Endothelial cell of umbilical vein (primary cell): ENCODE measurements around the gene ZNF609. TPM values are rescaled to one million over a fixed set of nuclear protein-coding genes. Genes with fewer than 3 reads are reported as not detected.

Experiments used
- BruUV-seq: library from RNA; stranded (reverse); fragments of 400-500 nt; replicated peaks from 2 replicates; lab custom pipeline; 2021; lab: Mats Ljungman, UMichigan
- CTCF ChIA-PET: fragments of 300-600, 350-600 bp; sonication (Branson Sonifier 250); formaldehyde crosslinking; loops from one replicate; lab custom pipeline; 2021; ENCODE audit warnings: antibody characterized with exemption, inconsistent platforms; lab: Charles Lee
- POLR2A ChIA-PET: fragments of 300-600, 350-600 bp; sonication (Branson Sonifier 250); formaldehyde crosslinking; loops from one replicate; lab custom pipeline; 2021; ENCODE audit warnings: antibody characterized with exemption, inconsistent platforms; lab: Charles Lee
- DNase-seq: peaks from one replicate; pipeline ENCODE4 v3.0.0-alpha.2; 2011; ENCODE audit warnings: low read depth, low spot score
- FAIRE-seq: peaks from 2 replicates; lab custom pipeline; 2011; peaks lifted over from hg19 to GRCh38; lab: Jason Lieb, UNC
- H2AFZ ChIP-seq: 2 replicates; pipeline ENCODE4 v1.6.0; 2012; ENCODE audit warnings: low read depth, low read length, control low read depth, inconsistent platforms
- H3K27ac ChIP-seq: 2 replicates; pipeline ENCODE4 v1.5.1; 2011; ENCODE audit warnings: low read depth, mild to moderate bottlenecking, control low read depth, low read length, moderate library complexity; ENCODE audit not compliant: insufficient read depth
- H3K27me3 ChIP-seq, 2 experiments: 2 replicates each; pipeline versions ENCODE4 v1.6.0 to v1.6.1; 2011; ENCODE audit warnings: low read length in 2 of 2, mixed read lengths in 1 of 2; ENCODE audit not compliant: control insufficient read depth in 2 of 2, insufficient read depth in 2 of 2
- H3K36me3 ChIP-seq, 2 experiments: 2 replicates in 1 of 2; 3 replicates in 1 of 2; pipeline ENCODE4 v1.5.1; 2011; ENCODE audit warnings: low read length in 2 of 2, mild to moderate bottlenecking in 1 of 2, moderate library complexity in 1 of 2; ENCODE audit not compliant: control insufficient read depth in 2 of 2, insufficient read depth in 2 of 2; ENCODE audit errors: extremely low read depth in 1 of 2
- H3K4me1 ChIP-seq: 3 replicates; pipeline ENCODE4 v1.5.1; 2011; ENCODE audit warnings: mild to moderate bottlenecking, low read length; ENCODE audit not compliant: control insufficient read depth, insufficient read depth; ENCODE audit errors: extremely low read depth
- H3K4me2 ChIP-seq: 2 replicates; pipeline ENCODE4 v1.6.1; 2011; ENCODE audit warnings: low read length, control low read depth, mixed read lengths; ENCODE audit not compliant: insufficient read depth
- H3K4me3 ChIP-seq, 3 experiments: fragments of 200-600 bp in 1 of 3; sonication (generic), shearing (Covaris generic) in 1 of 3; replicated peaks in 1 of 3; 2 replicates each; pipeline ENCODE4 v1.5.1; 2011 to 2016; ENCODE audit warnings: control low read depth in 3 of 3, low read length in 3 of 3, mild to moderate bottlenecking in 2 of 3, inconsistent platforms in 1 of 3, low read depth in 1 of 3, moderate library complexity in 1 of 3; ENCODE audit not compliant: insufficient read depth in 1 of 3
- H3K79me2 ChIP-seq: 2 replicates; pipeline ENCODE4 v1.6.0; 2012; ENCODE audit warnings: low read length, inconsistent platforms; ENCODE audit not compliant: control insufficient read depth, insufficient read depth
- H3K9ac ChIP-seq: replicated peaks from 2 replicates; pipeline ENCODE3; 2011; ENCODE audit warnings: low read length, control low read depth; ENCODE audit not compliant: insufficient read depth; ENCODE audit errors: extremely low read depth
- H3K9me1 ChIP-seq: replicated peaks from 3 replicates; pipeline ENCODE4 v1.6.0; 2011; ENCODE audit warnings: mild to moderate bottlenecking, low read length; ENCODE audit not compliant: control insufficient read depth, insufficient read depth; ENCODE audit errors: extremely low read depth
- H3K9me3 ChIP-seq: replicated peaks from 2 replicates; pipeline ENCODE4 v1.5.1; 2012; ENCODE audit warnings: low read length, inconsistent platforms; ENCODE audit not compliant: control insufficient read depth, insufficient read depth
- H4K20me1 ChIP-seq: replicated peaks from 2 replicates; pipeline ENCODE3; 2011; ENCODE audit warnings: mild to moderate bottlenecking, low read length; ENCODE audit not compliant: control insufficient read depth, insufficient read depth; ENCODE audit errors: extremely low read depth
- CTCF ChIP-seq, 2 donors: IDR thresholded peaks; 1 replicate in 1 of 2; 2 replicates in 1 of 2; pipeline ENCODE4 v1.5.1; 2011; ENCODE audit warnings: low read length in 2 of 2, mild to moderate bottlenecking in 2 of 2, moderate library complexity in 2 of 2, control low read depth in 1 of 2, inconsistent platforms in 1 of 2, low read depth in 1 of 2; ENCODE audit not compliant: insufficient read depth in 1 of 2; ENCODE audit errors: extremely low read depth in 1 of 2
- EZH2 ChIP-seq: IDR thresholded peaks from 2 replicates; pipeline ENCODE4 v1.6.1; 2012; ENCODE audit warnings: borderline replicate concordance, low read depth, mild to moderate bottlenecking, moderate library complexity, low read length, inconsistent platforms; ENCODE audit not compliant: severe bottlenecking
- FOS ChIP-seq: IDR thresholded peaks from 2 replicates; pipeline ENCODE4 v1.6.1; 2011; ENCODE audit warnings: mild to moderate bottlenecking, low read length, moderate library complexity, borderline replicate concordance; ENCODE audit not compliant: insufficient read depth
- JUN ChIP-seq: IDR thresholded peaks from 2 replicates; pipeline ENCODE4 v1.6.1; 2011; ENCODE audit warnings: borderline replicate concordance, low read depth; ENCODE audit not compliant: insufficient read length, insufficient read depth
- MYC ChIP-seq: IDR thresholded peaks from one replicate; pipeline ENCODE4 v1.6.1; 2011; ENCODE audit warnings: mild to moderate bottlenecking, low read depth, low read length
- POLR2A ChIP-seq: IDR thresholded peaks from 2 replicates; pipeline ENCODE4 v1.6.1; 2012; ENCODE audit warnings: low read depth, mild to moderate bottlenecking, control low read depth, low read length
- POLR2AphosphoS5 ChIP-seq: IDR thresholded peaks from 2 replicates; pipeline ENCODE4 v1.6.1; 2012; ENCODE audit warnings: low read depth, mild to moderate bottlenecking, control low read depth, low read length, moderate library complexity; ENCODE audit not compliant: insufficient read depth
- dilution Hi-C: fragments of 300-500 bp; cut with MboI; formaldehyde crosslinking; loops from one replicate; pipeline ENCODE4 v1.15.0; 2019; ENCODE audit warnings: low sequenced_read_pairs; ENCODE audit not compliant: extremely low pct_ligation_motif_present
- intact Hi-C: fragments of 100-400 bp; cut with micrococcal nuclease; formaldehyde crosslinking; loops from one replicate; pipeline ENCODE4 v1.10.0; 2022
- polyA plus RNA-seq, 4 experiments: library from polyadenylated mRNA; depleted of rRNA in 3 of 4; stranded (reverse) in 3 of 4; unstranded in 1 of 4; fragments of >200 nt; gene quantifications; 2 replicates each; pipeline versions ENCODE4 v1.2.1 to v1.2.3, GENCODE V29; 2011 to 2012; ENCODE audit warnings: missing spikeins in 1 of 4
- total RNA-seq: library from RNA; stranded (reverse); gene quantifications from 2 replicates; pipeline ENCODE4 v1.2.3, GENCODE V29; 2021
- TF ChIP-seq, protein P1 (sequence below): IDR thresholded peaks from 2 replicates; pipeline ENCODE4 v1.6.1; 2011; ENCODE audit not compliant: insufficient read depth, insufficient read length

The ZNF609 gene
- total and polyA plus RNA-seq, 2 donors (not counting 3 experiments of a cell fraction or from before 2014, with no cell fraction given) = 18.2 to 49.6 TPM

- dilution Hi-C loops (no loop called here), intact Hi-C loops (no loop called here)
- H3K9me3 ChIP-seq = no peaks in the 10 kb centered on the region
- DNase-seq (no peak), FAIRE-seq (no peak)
- no peak overlapping the region for H3K9ac ChIP-seq
- no peak for TF ChIP-seq FOS
- no peak for TF ChIP-seq MYC
- TF ChIP-seq EZH2 = no peak
- no peak for TF ChIP-seq POLR2A
- CTCF ChIA-PET = interaction anchor here (1.0 to 2.0 kb wide), 6 partner anchors 8 to 91 kb away, joined by 3 to 9 read pairs (median 4); no protein-coding TSS in a partner anchor
- H3K4me3 ChIP-seq = no peak overlapping the region
- H3K4me2 ChIP-seq = no peak overlapping the region
- no peaks in the 10 kb centered on the region for H3K9me1 ChIP-seq
- H3K27ac ChIP-seq = no peak overlapping the region
- H4K20me1 ChIP-seq = no peaks in the 10 kb centered on the region
- POLR2A ChIA-PET = no interaction called here
- H3K79me2 ChIP-seq = no peaks in the 10 kb centered on the region
- no peak overlapping the region for H2AFZ ChIP-seq
- no TSS peak for BruUV-seq
- no peaks in the 10 kb centered on the region for H3K36me3 ChIP-seq
- H3K27me3 ChIP-seq = no peaks in the 10 kb centered on the region
- H3K4me1 ChIP-seq = peaks cover 13% of the 10 kb centered on the region
These were observed 259.8 kb downstream of the ZNF609 start for GRCh38 chr15:64720188-64720587.

GRCh38 chr15:64730151-64730550 lies 269.8 kb downstream of the ZNF609 start:
- DNase-seq (no peak), FAIRE-seq (no peak)
- H3K4me2 ChIP-seq = no peak overlapping the region
- BruUV-seq = no TSS peak
- ChIA-PET CTCF (interaction anchor here (0.7 to 10.2 kb wide), 20 partner anchors 9 to 355 kb away, joined by 3 to 446 read pairs (median 4); partner anchors contain the start of genes ANKDD1A, KBTBD13 and PIF1), POLR2A (no interaction called here)
- H3K79me2 ChIP-seq = no peaks in the 10 kb centered on the region
- no peaks in the 10 kb centered on the region for H3K4me1 ChIP-seq
- H3K9me3 ChIP-seq = no peaks in the 10 kb centered on the region
- no peaks in the 10 kb centered on the region for H4K20me1 ChIP-seq
- no peaks in the 10 kb centered on the region for H3K27me3 ChIP-seq
- H3K9me1 ChIP-seq = no peaks in the 10 kb centered on the region
- intact Hi-C loops = loop anchor here (2.0 to 5.0 kb wide), 2 partner anchors 162 to 303 kb away; no protein-coding TSS in a partner anchor
- H3K4me3 ChIP-seq = no peak overlapping the region
- TF ChIP-seq MYC = no peak
- TF ChIP-seq FOS = no peak
- TF ChIP-seq JUN = no peak
- no peak for TF ChIP-seq POLR2A
- TF ChIP-seq, protein P1, sequence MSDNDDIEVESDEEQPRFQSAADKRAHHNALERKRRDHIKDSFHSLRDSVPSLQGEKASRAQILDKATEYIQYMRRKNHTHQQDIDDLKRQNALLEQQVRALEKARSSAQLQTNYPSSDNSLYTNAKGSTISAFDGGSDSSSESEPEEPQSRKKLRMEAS = no peak
- TF ChIP-seq CTCF (IDR thresholded peaks at IDR 0.05; ENCODE audit: extremely low read depth in 1 of 2, insufficient read depth in 1 of 2, low read depth in 1 of 2, low read length in 2 of 2) = no peak
- no peak for TF ChIP-seq POLR2AphosphoS5
- H3K36me3 ChIP-seq = no peaks in the 10 kb centered on the region
- H2AFZ ChIP-seq = no peak overlapping the region
- no peak overlapping the region for H3K27ac ChIP-seq
- H3K9ac ChIP-seq = no peak overlapping the region
- dilution Hi-C loops = no loop called here
